PC-3 (cell line): ENCODE data around the gene KLK1. TPM values are rescaled to one million over a fixed set of nuclear protein-coding genes. Genes with fewer than 3 reads are reported as not detected.

Source experiments
- ATAC-seq: fragments of 200-7000 bp; cut with Tn5 transposase; 2 replicates; pipeline ENCODE4 v1.9.1; 2020; ENCODE audit warnings: mild to moderate bottlenecking, moderate library complexity
- BruUV-seq: library from RNA; stranded (reverse); fragments of 400-500 nt; replicated peaks from 2 replicates; lab custom pipeline; 2021; lab: Mats Ljungman, UMichigan
- CTCF ChIA-PET: fragments of 300-600 bp; sonication (Branson Sonifier 250); formaldehyde crosslinking; loops from one replicate; lab custom pipeline; 2022; ENCODE audit warnings: antibody characterized with exemption; lab: Charles Lee
- POLR2A ChIA-PET: fragments of 300-600 bp; sonication (Branson Sonifier 250); formaldehyde crosslinking; loops from one replicate; lab custom pipeline; 2022; ENCODE audit warnings: antibody characterized with exemption; ENCODE audit not compliant: unreplicated experiment; lab: Charles Lee
- DNase-seq: peaks from one replicate; pipeline ENCODE4 v3.0.0-alpha.2; 2015
- H2AFZ ChIP-seq: fragments of 300-600 bp; sonication (generic); 2 replicates; pipeline ENCODE4 v1.6.0; 2016; ENCODE audit warnings: antibody characterized with exemption, low read length
- H3F3A ChIP-seq: fragments of 300-600 bp; sonication (generic); one replicate; pipeline ENCODE4 v1.6.0; 2017; ENCODE audit warnings: antibody characterized with exemption, low read length, control low read depth, mild to moderate bottlenecking; ENCODE audit not compliant: unreplicated experiment
- H3K27ac ChIP-seq: fragments of 300-600 bp; sonication (generic); 2 replicates; pipeline ENCODE4 v1.5.1; 2016; ENCODE audit warnings: mild to moderate bottlenecking, low read length
- H3K27me3 ChIP-seq: fragments of 300-600 bp; sonication (generic); 2 replicates; pipeline ENCODE4 v1.6.1; 2016; ENCODE audit warnings: low read length, mixed read lengths
- H3K36me3 ChIP-seq: fragments of 300-600 bp; sonication (generic); 2 replicates; pipeline ENCODE4 v1.6.1; 2016; ENCODE audit warnings: low read depth, mixed run types, low read length, mixed read lengths
- H3K4me1 ChIP-seq: fragments of 300-600 bp; sonication (generic); 2 replicates; pipeline ENCODE4 v1.5.1; 2016; ENCODE audit warnings: low read length; ENCODE audit not compliant: insufficient read depth
- H3K4me2 ChIP-seq: fragments of 300-600 bp; sonication (generic); 2 replicates; pipeline ENCODE4 v1.6.0; 2016; ENCODE audit warnings: low read length
- H3K4me3 ChIP-seq: fragments of 300-600 bp; sonication (generic); 2 replicates; pipeline ENCODE4 v1.5.1; 2016; ENCODE audit warnings: mild to moderate bottlenecking, low read length, mixed read lengths
- H3K79me2 ChIP-seq: fragments of 300-600 bp; sonication (generic); 2 replicates; pipeline ENCODE4 v1.6.1; 2017; ENCODE audit warnings: low read length, mixed read lengths
- H3K9ac ChIP-seq: fragments of 300-600 bp; sonication (generic); 2 replicates; pipeline ENCODE4 v1.6.0; 2016; ENCODE audit warnings: mild to moderate bottlenecking, low read length
- H3K9me2 ChIP-seq: fragments of 300-600 bp; sonication (generic); replicated peaks from 2 replicates; pipeline ENCODE4 v1.6.1; 2016; ENCODE audit warnings: mixed run types, low read length, mixed read lengths
- H3K9me3 ChIP-seq: fragments of 300-600 bp; sonication (generic); 2 replicates; pipeline ENCODE4 v1.6.1; 2016; ENCODE audit warnings: low read length, mixed read lengths
- H4K20me1 ChIP-seq: fragments of 300-600 bp; sonication (generic); 2 replicates; pipeline ENCODE4 v1.6.1; 2016; ENCODE audit warnings: low read length, mixed read lengths
- CTCF ChIP-seq: fragments of 300-600 bp; sonication (generic); conservative IDR thresholded peaks from 2 replicates; pipeline ENCODE4 v1.5.1; 2017; ENCODE audit warnings: antibody characterized with exemption, low read depth, mild to moderate bottlenecking, low read length
- EZH2 ChIP-seq: fragments of 300-600 bp; sonication (generic); IDR thresholded peaks from one replicate; pipeline ENCODE4 v1.6.1; 2017; ENCODE audit warnings: antibody characterized with exemption, mild to moderate bottlenecking, low read length; ENCODE audit not compliant: unreplicated experiment
- EZH2phosphoT487 ChIP-seq: fragments of 300-600 bp; sonication (generic); IDR thresholded peaks from 2 replicates; pipeline ENCODE4 v1.6.1; 2018; ENCODE audit warnings: mild to moderate bottlenecking, antibody characterized with exemption, low read length, borderline replicate concordance
- intact Hi-C: fragments of 100-400 bp; cut with micrococcal nuclease; formaldehyde crosslinking; loops from 2 replicates; pipeline ENCODE4 v1.9.0; 2023
- total RNA-seq: library from RNA; depleted of rRNA; stranded (reverse); fragments of >200 nt; gene quantifications from 2 replicates; pipeline ENCODE4 v1.2.3, GENCODE V29; 2014

KLK1 gene
- total RNA-seq, 1 experiment from 2014 or later: not detected

- no peaks in the 10 kb centered on the region for H3K9me3 ChIP-seq
- no peak overlapping the region for H3K27ac ChIP-seq
- H3K4me2 ChIP-seq: no peak overlapping the region
- H2AFZ ChIP-seq: no peak overlapping the region
- H3F3A ChIP-seq: peaks cover 7% of the 10 kb centered on the region
- no peaks in the 10 kb centered on the region for H3K27me3 ChIP-seq
- POLR2A ChIA-PET: interaction anchor here (0.7 kb wide), 1 partner anchor 44 kb away, joined by 3 read pairs; no protein-coding TSS in a partner anchor
- no peak overlapping the region for H3K4me3 ChIP-seq
- peaks cover 51% of the 10 kb centered on the region for H4K20me1 ChIP-seq
- H3K79me2 ChIP-seq: peaks cover 25% of the 10 kb centered on the region; the same call in 1 of the 2 replicates
- BruUV-seq: no TSS peak
- peaks cover 39% of the 10 kb centered on the region for H3K36me3 ChIP-seq
- CTCF ChIA-PET: no interaction called here
- no peaks in the 10 kb centered on the region for H3K4me1 ChIP-seq
- no peak for ATAC-seq
- TF ChIP-seq CTCF (no peak), EZH2 (no peak), EZH2phosphoT487 (no peak)
- no peaks in the 10 kb centered on the region for H3K9me2 ChIP-seq
- DNase-seq: no peak
- intact Hi-C loops: no loop called here
- H3K9ac ChIP-seq: no peak overlapping the region
Observed at GRCh38 chr19:50795664-50796073, 27.9 kb downstream of the KLK1 start.

- Histone ChIP-seq H3K9ac (no peak overlapping the region), H3K27me3 (no peaks in the 10 kb centered on the region), H3K4me2 (no peak overlapping the region), H3K4me1 (no peaks in the 10 kb centered on the region), H3K36me3 (peaks cover 35% of the 10 kb centered on the region), H3K79me2 (peaks cover 20% of the 10 kb centered on the region; the same call in 1 of the 2 replicates), H3K9me3 (no peaks in the 10 kb centered on the region), H3K4me3 (no peak overlapping the region), H3K27ac (no peak overlapping the region), H2AFZ (no peak overlapping the region), H3F3A (peaks cover 7% of the 10 kb centered on the region), H3K9me2 (no peaks in the 10 kb centered on the region), H4K20me1 (peaks cover 47% of the 10 kb centered on the region)
- BruUV-seq: no TSS peak
- peak; percentile 30 for ATAC-seq
- intact Hi-C loops: no loop called here
- CTCF ChIA-PET: interaction anchor here (0.6 kb wide), 1 partner anchor 641 kb away, joined by 3 read pairs; no protein-coding TSS in a partner anchor
- TF ChIP-seq EZH2phosphoT487 (no peak), CTCF (peak; percentile 54)
- POLR2A ChIA-PET: interaction anchor here (0.7 kb wide), 1 partner anchor 44 kb away, joined by 3 read pairs; no protein-coding TSS in a partner anchor
- DNase-seq: peak; percentile 51
Observed at GRCh38 chr19:50794876-50795663, 28.5 kb downstream of the KLK1 start.
